GM12878 (cell line): Measurements from ENCODE around the gene FAM72A.
"Not testable (repeated sequence)": the region's sequence is repeated elsewhere in the genome, so short reads cannot be mapped to it uniquely, and the experiment has no call there.

ENCODE experiments used
- CEBPB ChIP-seq, 2 experiments: fragments of 150-350 bp in 1 of 2; IDR thresholded peaks; 2 replicates each; pipeline ENCODE4 v1.6.1; 2012 to 2014; ENCODE audit warnings: low read depth in 2 of 2, low read length in 2 of 2, borderline replicate concordance in 1 of 2, inconsistent platforms in 1 of 2
- CTCF ChIP-seq, 3 experiments: IDR thresholded peaks in 2 of 3; conservative IDR thresholded peaks in 1 of 3; 2 replicates each; pipeline ENCODE4 v1.5.1; 2011; ENCODE audit warnings: low read depth in 3 of 3, low read length in 3 of 3, mild to moderate bottlenecking in 3 of 3, control low read depth in 2 of 3, moderate library complexity in 2 of 3, inconsistent platforms in 1 of 3, mixed read lengths in 1 of 3; ENCODE audit not compliant: control insufficient read depth in 2 of 3, insufficient read depth in 1 of 3; ENCODE audit errors: extremely low read depth in 1 of 3
- FOXM1 ChIP-seq: IDR thresholded peaks from 2 replicates; pipeline ENCODE4 v1.6.1; 2012; ENCODE audit warnings: low read depth, mild to moderate bottlenecking, inconsistent platforms, low read length, moderate library complexity
- GABPA ChIP-seq: IDR thresholded peaks from 2 replicates; pipeline ENCODE4 v1.6.1; 2014; ENCODE audit warnings: antibody characterized with exemption, low read depth, mild to moderate bottlenecking, inconsistent platforms
- HCFC1 ChIP-seq: fragments of 150-350 bp; IDR thresholded peaks from 2 replicates; pipeline ENCODE4 v1.6.1; 2014; ENCODE audit warnings: low read length
- JUNB ChIP-seq: IDR thresholded peaks from 2 replicates; pipeline ENCODE4 v1.6.1; 2016; ENCODE audit warnings: antibody characterized with exemption, mild to moderate bottlenecking
- MXI1 ChIP-seq: fragments of 150-350 bp; IDR thresholded peaks from 2 replicates; pipeline ENCODE4 v1.6.1; 2011; ENCODE audit warnings: low read depth, mild to moderate bottlenecking, inconsistent platforms, low read length, improper control_type of control experiment
- NR2C2 ChIP-seq: IDR thresholded peaks from 2 replicates; pipeline ENCODE4 v1.6.1; 2011; ENCODE audit warnings: borderline replicate concordance, low read depth; ENCODE audit not compliant: control insufficient read depth, insufficient read length
- RBBP5 ChIP-seq: fragments of 200-600 bp; sonication (generic); conservative IDR thresholded peaks from 2 replicates; pipeline ENCODE4 v1.6.1; 2016
- RFX5 ChIP-seq: IDR thresholded peaks from 2 replicates; pipeline ENCODE4 v1.6.1; 2011; ENCODE audit warnings: low read depth, low read length, improper control_type of control experiment
- TCF7 ChIP-seq: IDR thresholded peaks from 2 replicates; pipeline ENCODE4 v1.6.1; 2014; ENCODE audit warnings: antibody characterized with exemption, borderline replicate concordance
- ZBTB4 ChIP-seq: fragments of 450-650 bp; formaldehyde crosslinking; IDR thresholded peaks from 2 replicates; pipeline ENCODE4 v1.4.0; 2022; ENCODE audit warnings: mild to moderate bottlenecking, moderate library complexity
- ZBTB40 ChIP-seq: fragments of 450-650 bp; IDR thresholded peaks from 2 replicates; pipeline ENCODE4 v1.6.1; 2016; ENCODE audit warnings: mild to moderate bottlenecking, moderate library complexity, borderline replicate concordance

GRCh38 chr1:206196748-206197424, 5.8 kb downstream of the FAM72A start:
- not testable (repeated sequence) for TF ChIP-seq HCFC1; CTCF (IDR thresholded peaks at IDR 0.05 in 2 of 3, conservative IDR thresholded peaks at IDR 0.05 in 1 of 3; ENCODE audit: control insufficient read depth in 2 of 3, extremely low read depth in 1 of 3, insufficient read depth in 1 of 3, low read depth in 3 of 3, low read length in 3 of 3); ZBTB4; ZBTB40; RBBP5; FOXM1; GABPA; RFX5; CEBPB (IDR thresholded peaks at IDR 0.05; ENCODE audit: borderline replicate concordance in 1 of 2, low read depth in 2 of 2, low read length in 2 of 2); JUNB; TCF7; MXI1; NR2C2
